Keratinocyte (primary cell): ENCODE measurements around the gene CNPPD1.

Experiments used
- CTCF ChIP-seq, 3 experiments: IDR thresholded peaks in 1 of 3; conservative IDR thresholded peaks in 1 of 3; optimal IDR thresholded peaks in 1 of 3; 2 replicates in 2 of 3; 3 replicates in 1 of 3; pipeline versions ENCODE3 to v1.5.1; 2011; ENCODE audit warnings: low read length in 3 of 3, mild to moderate bottlenecking in 3 of 3, moderate library complexity in 2 of 3, control low read depth in 1 of 3, inconsistent platforms in 1 of 3; ENCODE audit not compliant: insufficient read depth in 2 of 3; ENCODE audit errors: extremely low read depth in 1 of 3
- EZH2 ChIP-seq: IDR thresholded peaks from one replicate; pipeline ENCODE4 v1.6.1; 2012; ENCODE audit warnings: inconsistent platforms, mild to moderate bottlenecking, low read length, moderate library complexity

- no peak for TF ChIP-seq CTCF (optimal IDR thresholded peaks at IDR 0.05 in 1 of 3, IDR thresholded peaks at IDR 0.05 in 1 of 3, conservative IDR thresholded peaks at IDR 0.05 in 1 of 3; ENCODE audit: extremely low read depth in 1 of 3, insufficient read depth in 2 of 3, low read length in 3 of 3)
- no peak for TF ChIP-seq EZH2
These were observed 41.5 kb upstream of the CNPPD1 start for GRCh38 chr2:219218217-219218731.
